HG03045 (cell line): ENCODE measurements around the gene NLRP7.

Source experiments
- ATAC-seq: cut with Tn5 transposase; IDR thresholded peaks from one replicate; pipeline ENCODE4 v1.9.1; 2021; ENCODE audit warnings: mild to moderate bottlenecking, moderate library complexity; ENCODE audit not compliant: unreplicated experiment

NLRP7 gene

DNA sequence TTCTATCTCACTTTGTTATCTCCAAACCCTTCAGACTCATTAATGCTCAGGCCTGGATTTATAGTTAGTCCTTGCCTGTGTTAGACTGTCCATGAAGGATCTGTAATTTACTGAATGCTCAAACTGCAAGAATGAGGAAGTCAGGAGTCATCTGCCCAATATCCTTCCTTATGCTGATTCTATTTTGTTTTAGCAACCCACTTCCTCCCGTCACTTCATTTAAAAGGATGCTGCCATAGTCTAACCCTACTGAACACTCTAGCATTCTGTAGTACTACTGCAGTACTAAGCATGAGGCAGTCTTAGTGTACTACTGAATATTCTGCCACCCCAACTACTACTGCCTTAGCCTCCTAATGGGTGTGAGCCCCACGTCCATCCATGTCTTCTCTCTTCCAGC is 71.8 kb downstream of the NLRP7 start:
- ATAC-seq: no peak

DNA sequence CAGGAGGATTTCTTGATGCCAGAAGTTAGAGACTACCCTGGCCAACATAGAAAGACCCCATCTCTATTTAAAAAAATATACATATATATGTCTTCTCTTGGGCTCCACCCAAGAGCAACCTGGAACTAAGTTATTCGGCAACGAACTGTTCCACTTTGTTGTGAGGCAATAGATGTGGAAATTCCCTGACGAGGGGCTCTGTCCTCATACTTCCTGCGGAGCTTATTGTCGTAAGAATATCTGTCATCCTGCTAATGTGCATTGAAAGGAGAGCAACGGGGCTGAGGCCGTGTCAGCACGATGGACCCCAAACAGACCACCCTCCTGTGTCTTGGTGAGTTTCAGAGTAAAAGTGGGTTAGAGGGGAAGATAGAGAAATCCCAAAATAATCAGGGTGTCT is 73.3 kb downstream of the NLRP7 start, which contains the start of gene FCAR:
Gene FCAR (plus strand): TSS at position 246 of the 400 bp plus-strand sequence. CDS start 55 bp downstream, at position 301.
- no peak for ATAC-seq
